ENCODE data around the gene DLGAP1.

DNA sequence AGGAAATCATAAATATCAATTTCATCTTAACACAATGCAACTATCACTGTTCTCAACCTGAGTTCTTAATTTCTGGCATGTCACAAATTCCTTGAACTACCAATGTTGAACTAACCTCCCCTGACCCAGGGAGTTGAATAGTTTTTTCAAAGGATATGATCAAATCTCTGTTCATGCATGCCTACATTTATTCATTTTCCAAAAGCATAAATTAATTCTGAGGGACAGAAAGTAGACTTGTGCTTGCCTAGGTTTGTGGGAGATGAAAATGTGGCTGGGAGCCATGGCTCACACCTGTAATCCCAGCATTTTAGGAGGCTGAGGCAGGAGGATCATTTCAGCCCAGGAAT, 829.4 kb downstream of the DLGAP1 start:
- TF ChIP-seq SP1 (IDR thresholded peaks at IDR 0.05) (no peak), CTBP1 (IDR thresholded peaks at IDR 0.05; ENCODE audit: borderline replicate concordance) (no peak), FOXM1 (IDR thresholded peaks at IDR 0.05; ENCODE audit: borderline replicate concordance) (no peak), HDGF (IDR thresholded peaks at IDR 0.05; ENCODE audit: borderline replicate concordance) (no peak), TARDBP (IDR thresholded peaks at IDR 0.05) (no peak), FOXA1 (IDR thresholded peaks at IDR 0.05) (no peak), ARNT (IDR thresholded peaks at IDR 0.05) (no peak), BHLHE40 (IDR thresholded peaks at IDR 0.05; ENCODE audit: borderline replicate concordance) (no peak)
